Stimulated activated effector memory CD8-positive, alpha-beta T cell treated with anti-CD3 and anti-CD28 coated beads, Interleukin-12 subunit alpha, Interleukin-12 subunit beta, amount 100 ng/mL, for 72 hours (primary cell): Measurements from ENCODE around the gene SCARB1.

ENCODE experiments used
- ATAC-seq: fragments of 150-1000 bp; cut with Tn5 transposase; 2 replicates; pipeline ENCODE4 v1.10.0; 2021
- DNase-seq, 2 donors: peaks; one replicate each; pipeline ENCODE4 v3.0.0; 2021 to 2022; ENCODE audit warnings: low spot score in 2 of 2
- H3K27ac Mint-ChIP-seq: one replicate; pipeline ENCODE4 v1.8.0; 2022; ENCODE audit warnings: mild to moderate bottlenecking, mixed read lengths
- H3K36me3 Mint-ChIP-seq: one replicate; pipeline ENCODE4 v1.8.0; 2022; ENCODE audit warnings: mild to moderate bottlenecking, mixed read lengths
- H3K4me1 Mint-ChIP-seq: one replicate; pipeline ENCODE4 v1.8.0; 2022; ENCODE audit warnings: mixed read lengths
- H3K4me3 Mint-ChIP-seq: one replicate; pipeline ENCODE4 v1.8.0; 2022; ENCODE audit warnings: mild to moderate bottlenecking, mixed read lengths
- H3K9me3 Mint-ChIP-seq: one replicate; pipeline ENCODE4 v1.8.0; 2022; ENCODE audit warnings: mixed read lengths

The SCARB1 gene

DNA sequence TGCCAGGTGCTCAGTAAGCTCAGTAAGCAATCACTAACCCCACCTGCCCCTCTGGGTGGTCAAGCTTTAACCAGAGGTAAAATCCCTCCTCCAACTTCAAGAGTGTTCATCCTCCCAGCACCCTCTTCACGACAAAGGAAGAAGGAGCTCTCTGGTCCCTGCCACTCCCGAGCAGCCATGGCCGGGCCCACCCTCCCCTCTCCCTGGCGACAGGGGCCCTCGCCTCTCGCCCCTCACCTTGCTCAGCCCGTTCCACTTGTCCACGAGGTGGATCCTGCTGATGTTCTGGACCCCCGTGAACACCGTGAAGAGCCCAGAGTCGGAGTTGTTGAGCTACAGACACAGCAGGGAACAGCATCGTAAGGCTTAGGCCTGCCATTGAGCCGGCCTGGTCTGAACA, 52.0 kb downstream of the SCARB1 start:
- Mint-ChIP-seq H3K9me3 (no peaks in the 10 kb centered on the region), H3K4me3 (no peak overlapping the region), H3K36me3 (no peaks in the 10 kb centered on the region), H3K27ac (no peak overlapping the region), H3K4me1 (no peaks in the 10 kb centered on the region)
- ATAC-seq (no peak), DNase-seq (no peak)

DNA sequence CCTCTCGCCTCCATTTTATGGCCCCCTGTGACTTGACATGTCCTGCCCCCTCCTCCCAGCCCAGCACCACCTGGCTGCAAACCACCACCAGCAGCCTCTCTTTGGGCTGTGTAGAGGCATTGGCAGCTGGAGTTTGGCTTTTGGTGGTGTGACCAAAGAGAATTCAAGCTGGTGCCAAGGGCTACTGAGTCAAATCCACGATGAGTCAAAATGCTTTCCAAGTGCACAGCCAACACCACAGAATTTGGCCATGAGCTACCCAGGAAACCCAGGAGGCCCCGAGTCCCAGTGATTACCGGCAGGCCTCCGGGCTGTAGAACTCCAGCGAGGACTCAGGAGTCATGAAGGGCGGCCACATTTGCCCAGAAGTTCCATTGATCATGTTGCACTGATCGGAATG, 53.8 kb downstream of the SCARB1 start:
- no peak for DNase-seq
- no peak for ATAC-seq
- no peaks in the 10 kb centered on the region for H3K4me1 Mint-ChIP-seq
- H3K4me3 Mint-ChIP-seq = no peak overlapping the region
- H3K27ac Mint-ChIP-seq = no peak overlapping the region
- H3K9me3 Mint-ChIP-seq = no peaks in the 10 kb centered on the region
- H3K36me3 Mint-ChIP-seq = no peaks in the 10 kb centered on the region

DNA sequence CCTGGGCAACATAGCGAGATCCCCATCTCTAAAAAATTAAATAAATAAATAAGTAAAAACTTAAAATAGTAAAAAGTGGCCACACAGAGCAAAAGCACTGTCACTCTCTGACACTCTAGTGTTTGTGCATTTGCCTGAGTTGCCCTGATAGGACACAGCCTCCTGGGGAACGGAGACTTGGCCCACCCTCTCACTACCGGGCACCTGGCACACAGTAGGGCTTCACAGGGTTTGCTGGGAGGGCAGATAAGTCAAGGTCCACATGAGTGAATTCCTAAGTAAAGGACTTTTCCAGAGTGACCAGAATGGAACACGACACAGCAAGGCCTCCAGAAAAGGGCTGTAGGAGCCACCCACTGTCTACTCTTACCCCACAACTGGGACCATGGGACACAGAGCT, 54.3 kb downstream of the SCARB1 start:
- ATAC-seq (no peak), DNase-seq (no peak)
- H3K9me3 Mint-ChIP-seq = no peaks in the 10 kb centered on the region
- H3K4me1 Mint-ChIP-seq = no peaks in the 10 kb centered on the region
- no peak overlapping the region for H3K27ac Mint-ChIP-seq
- no peaks in the 10 kb centered on the region for H3K36me3 Mint-ChIP-seq
- H3K4me3 Mint-ChIP-seq = no peak overlapping the region

DNA sequence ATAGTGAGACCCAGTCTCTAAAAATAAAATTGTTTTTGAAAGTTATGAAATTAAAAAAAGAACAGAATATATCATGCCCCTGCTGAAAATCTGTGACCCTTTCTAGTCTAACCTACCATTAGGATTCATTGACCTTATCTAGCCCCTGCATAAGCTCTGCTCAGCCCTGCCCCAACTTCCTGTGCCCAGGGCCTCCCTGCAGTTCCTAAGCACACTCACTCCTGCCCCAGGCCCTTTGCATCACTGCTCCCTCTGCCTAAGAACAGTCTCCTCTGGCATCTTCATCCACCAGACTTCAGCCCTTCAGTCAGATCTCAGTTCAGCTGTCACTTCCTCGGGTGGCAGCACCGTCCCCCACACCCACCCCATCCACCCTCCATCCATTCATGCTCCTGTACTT, 55.4 kb downstream of the SCARB1 start:
- Mint-ChIP-seq H3K4me3 (no peak overlapping the region), H3K27ac (no peak overlapping the region), H3K36me3 (no peaks in the 10 kb centered on the region), H3K9me3 (no peaks in the 10 kb centered on the region), H3K4me1 (no peaks in the 10 kb centered on the region)
- DNase-seq = no peak
- no peak for ATAC-seq

DNA sequence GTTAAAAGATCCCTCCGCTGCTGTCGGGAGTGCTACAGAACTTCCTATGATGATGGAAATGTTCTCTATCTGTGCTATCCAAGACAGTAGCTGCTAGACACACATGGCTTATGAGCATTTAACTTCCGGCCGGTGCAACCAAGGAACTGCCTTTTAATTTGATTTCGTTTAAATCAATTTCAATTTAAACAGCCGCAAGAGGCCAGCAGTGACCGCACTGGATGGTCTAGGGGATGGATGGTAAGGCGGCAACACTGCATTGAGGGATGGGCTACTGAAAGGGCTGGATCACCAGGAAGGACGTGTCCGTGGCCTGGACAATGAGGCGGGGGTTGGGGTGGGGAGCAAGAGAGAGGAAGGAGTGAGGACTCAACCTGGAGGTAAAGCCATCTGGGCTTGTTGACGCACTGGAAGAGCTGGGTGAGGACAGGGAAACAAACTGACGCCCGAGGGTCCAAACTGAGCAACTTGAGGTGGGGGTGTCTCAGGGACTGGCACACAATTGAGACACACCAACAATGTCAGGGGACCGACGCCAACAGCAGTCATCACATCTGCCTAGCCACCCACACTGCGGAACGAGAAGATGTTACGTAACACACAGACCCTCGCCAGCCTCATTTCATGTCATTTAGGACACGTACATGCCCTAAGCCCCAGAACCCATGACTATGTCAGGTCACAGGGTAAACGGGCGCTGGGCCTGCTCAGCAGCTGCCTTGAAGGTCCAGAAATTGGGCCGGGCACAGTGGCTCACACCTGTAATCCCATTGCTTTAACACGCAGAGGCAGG, 57.6 kb downstream of the SCARB1 start:
- Mint-ChIP-seq H3K4me1 (no peaks in the 10 kb centered on the region), H3K36me3 (no peaks in the 10 kb centered on the region), H3K27ac (no peak overlapping the region), H3K9me3 (no peaks in the 10 kb centered on the region), H3K4me3 (no peak overlapping the region)
- DNase-seq (no peak), ATAC-seq (no peak)

DNA sequence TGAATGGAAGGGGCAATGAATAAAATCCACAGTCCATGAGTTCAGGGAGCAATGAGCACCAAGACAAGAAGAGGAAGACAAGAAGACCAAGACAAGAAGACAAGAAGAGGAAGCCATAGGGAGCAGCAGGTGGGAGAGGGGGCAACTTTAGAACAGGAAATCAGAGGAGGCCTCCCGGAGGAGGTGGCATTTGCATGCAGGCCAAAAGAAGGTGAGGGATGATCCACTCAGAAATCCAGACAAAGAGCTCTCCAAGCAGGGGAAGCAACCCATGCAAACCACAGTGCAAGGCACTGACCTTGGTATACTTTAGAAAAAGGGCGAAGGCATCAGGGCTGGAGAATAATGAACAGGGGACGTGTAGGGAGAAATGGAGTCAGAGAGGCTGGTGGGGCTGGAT, 58.6 kb downstream of the SCARB1 start:
- Mint-ChIP-seq H3K27ac (no peak overlapping the region), H3K36me3 (no peaks in the 10 kb centered on the region), H3K4me1 (no peaks in the 10 kb centered on the region), H3K9me3 (no peaks in the 10 kb centered on the region), H3K4me3 (no peak overlapping the region)
- DNase-seq (no peak), ATAC-seq (no peak)

DNA sequence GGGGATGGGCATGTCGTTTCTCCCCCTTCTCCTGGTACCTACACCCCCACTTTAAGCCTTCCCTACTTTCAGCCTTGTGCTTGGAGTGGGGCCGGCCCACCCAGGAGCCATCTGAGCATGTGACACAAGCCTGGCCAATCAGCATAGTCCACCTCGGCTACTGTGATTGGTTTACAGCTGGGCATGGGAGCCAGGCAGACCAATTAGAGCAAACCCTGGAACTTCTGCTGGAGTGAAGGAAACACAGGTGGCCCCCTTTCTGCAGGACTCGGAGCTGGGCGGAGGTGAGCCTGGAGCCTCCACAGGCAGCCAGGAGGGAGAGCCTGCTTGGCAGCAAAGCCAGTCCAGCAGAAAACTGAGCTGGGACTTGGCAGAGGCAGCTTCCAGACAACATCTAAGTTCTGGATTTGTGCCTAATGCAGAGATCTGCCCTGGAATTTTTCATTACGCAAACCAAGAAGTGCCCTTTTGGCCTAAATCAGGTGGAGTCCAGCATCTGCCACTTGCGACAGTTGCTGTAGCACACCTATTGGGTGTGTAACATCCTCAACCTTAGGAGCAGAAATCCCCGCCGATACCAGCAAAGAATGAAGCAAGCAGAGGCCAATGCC, 59.5 kb downstream of the SCARB1 start:
- ATAC-seq (no peak), DNase-seq (no peak)
- H3K27ac Mint-ChIP-seq = no peak overlapping the region
- no peaks in the 10 kb centered on the region for H3K4me1 Mint-ChIP-seq
- H3K36me3 Mint-ChIP-seq = no peaks in the 10 kb centered on the region
- H3K4me3 Mint-ChIP-seq = no peak overlapping the region
- H3K9me3 Mint-ChIP-seq = no peaks in the 10 kb centered on the region

DNA sequence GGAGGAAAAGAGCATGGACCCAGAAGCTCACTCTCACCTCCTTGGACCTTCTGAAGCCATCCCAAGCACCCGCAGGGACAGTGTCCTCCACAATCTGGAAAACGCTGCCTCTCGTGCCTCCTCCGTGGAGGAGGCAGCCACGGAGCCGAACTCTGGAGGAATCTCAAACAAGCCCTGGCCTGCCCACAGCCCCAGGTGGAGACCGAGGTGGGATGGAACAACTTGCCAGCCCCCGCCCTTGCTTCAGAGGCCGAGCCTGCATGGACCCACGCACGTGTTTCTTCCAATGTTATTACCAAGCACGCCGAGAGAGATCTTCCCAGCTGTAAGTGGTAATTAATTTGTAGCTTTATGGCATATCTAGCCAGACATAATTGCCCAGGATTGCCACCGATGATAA, 61.3 kb downstream of the SCARB1 start:
- no peaks in the 10 kb centered on the region for H3K9me3 Mint-ChIP-seq
- no peak for ATAC-seq
- H3K36me3 Mint-ChIP-seq = peaks cover 12% of the 10 kb centered on the region
- DNase-seq = no peak
- H3K4me3 Mint-ChIP-seq = no peak overlapping the region
- no peaks in the 10 kb centered on the region for H3K4me1 Mint-ChIP-seq
- H3K27ac Mint-ChIP-seq = no peak overlapping the region

DNA sequence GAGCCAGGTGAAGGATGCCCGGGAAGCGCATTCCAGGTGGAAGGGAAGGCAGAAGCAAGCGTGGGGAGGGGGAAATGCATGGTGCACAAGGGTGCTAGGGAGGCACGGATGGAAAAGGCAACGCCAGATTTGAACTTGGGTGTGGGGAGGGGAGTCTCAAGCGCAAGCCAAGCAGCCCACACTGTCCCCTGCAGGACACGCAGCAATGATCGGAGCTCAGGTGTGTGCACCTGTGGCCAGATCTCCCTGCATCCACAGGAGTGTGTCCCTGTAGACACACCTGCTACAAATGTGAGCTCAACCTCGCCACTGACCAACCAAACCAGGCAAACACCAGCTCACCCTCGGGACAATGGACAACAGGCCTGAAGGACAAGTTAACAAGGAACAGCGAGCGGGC, 63.2 kb downstream of the SCARB1 start:
- Mint-ChIP-seq H3K9me3 (no peaks in the 10 kb centered on the region), H3K4me3 (no peak overlapping the region), H3K4me1 (peaks cover 13% of the 10 kb centered on the region), H3K36me3 (peaks cover 13% of the 10 kb centered on the region), H3K27ac (peak overlapping the region; percentile 43)
- ATAC-seq (no peak), DNase-seq (no peak)

DNA sequence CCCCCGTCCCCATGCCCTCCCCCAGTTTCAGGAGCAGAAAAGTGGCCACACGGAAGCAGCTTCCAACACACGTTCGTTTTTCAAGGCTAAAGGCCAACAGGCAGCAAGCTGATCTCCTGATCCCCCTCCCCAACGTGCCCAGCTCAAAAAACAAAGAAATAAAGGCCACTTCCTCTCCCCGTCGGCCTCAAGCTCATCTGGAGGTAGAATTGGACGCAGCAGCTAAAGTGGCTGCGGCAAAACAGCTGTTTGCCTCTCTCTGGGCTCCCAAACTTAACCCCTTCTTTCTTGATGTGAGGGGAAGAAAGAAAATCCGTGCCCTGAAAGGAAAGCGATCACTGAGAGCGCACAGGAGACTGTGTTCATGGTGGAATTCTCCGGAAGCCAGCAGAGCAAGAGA, 66.3 kb downstream of the SCARB1 start:
- no peak for DNase-seq
- Mint-ChIP-seq H3K36me3 (peaks cover 13% of the 10 kb centered on the region), H3K4me1 (peaks cover 19% of the 10 kb centered on the region), H3K4me3 (no peak overlapping the region), H3K9me3 (no peaks in the 10 kb centered on the region), H3K27ac (no peak overlapping the region)
- no peak for ATAC-seq

DNA sequence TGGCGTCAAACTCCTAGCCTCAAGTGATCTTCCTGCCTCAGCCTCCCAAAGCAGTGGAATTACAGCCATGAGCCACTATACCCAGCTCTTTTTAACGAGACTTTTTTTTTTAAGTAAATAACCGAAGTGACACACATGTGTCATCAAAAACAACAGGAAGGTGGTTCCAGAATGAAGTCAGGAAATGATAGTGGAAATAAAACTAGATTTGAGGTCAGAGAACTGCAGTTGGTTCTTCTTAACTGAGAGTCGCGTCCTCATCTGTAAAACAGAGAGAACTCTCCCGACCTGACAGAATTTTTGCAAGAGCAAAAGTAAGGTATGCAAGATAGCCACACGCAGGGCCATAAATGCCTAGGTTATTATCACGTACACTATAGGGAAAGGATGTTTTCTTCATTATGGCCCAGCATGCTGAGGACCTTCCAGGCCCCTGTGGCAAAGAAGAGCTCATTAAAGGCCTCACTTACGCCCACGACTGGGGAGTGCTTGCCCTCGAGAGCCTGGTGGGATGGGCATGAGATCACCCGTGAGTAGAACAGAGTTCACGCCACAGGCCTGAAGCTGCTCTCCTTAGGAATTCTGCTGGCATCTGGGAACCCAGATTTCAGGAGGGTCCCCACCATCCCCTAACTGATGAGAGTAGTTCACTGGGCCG, 67.2 kb downstream of the SCARB1 start:
- peak; percentile 78 for ATAC-seq

DNA sequence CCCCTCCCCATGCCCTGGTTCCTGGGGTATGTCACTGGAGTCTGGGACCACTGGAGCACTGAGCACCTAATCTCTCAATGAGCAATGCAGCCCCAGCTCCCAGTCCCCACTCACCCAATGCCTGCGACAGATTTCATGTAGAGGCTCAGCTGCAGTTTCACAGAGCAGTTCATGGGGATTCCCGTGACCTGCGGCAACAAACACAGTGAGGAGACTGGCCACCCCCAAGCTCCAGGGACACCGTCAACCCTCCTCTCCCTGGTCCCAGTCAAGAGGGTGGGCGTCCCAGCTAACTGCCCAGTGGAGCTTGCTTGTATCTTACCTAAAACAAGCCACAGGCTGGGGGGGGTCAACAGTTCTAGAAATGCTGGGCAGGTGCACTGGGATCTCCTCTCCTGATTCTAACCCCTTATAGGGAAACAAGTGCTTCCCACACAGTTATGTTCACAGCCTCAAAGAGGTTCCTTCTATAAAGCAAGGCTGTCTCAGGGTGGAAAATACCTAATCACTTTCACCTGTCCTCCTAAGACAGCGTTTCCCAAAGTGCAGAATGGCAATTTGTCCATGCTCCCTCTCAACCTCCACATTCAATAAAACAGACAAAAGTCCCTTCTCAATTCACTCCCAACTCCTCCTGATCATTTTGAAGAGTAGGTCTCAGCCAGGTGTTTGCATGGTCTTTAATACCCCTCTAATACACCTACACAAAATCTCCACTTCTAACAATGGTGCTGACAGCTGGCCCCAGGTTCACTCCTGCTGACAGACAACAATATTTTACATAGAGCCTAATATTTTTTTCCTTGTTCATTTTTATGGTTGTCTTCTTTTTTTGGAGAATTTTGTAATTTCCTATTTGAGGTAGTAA, 68.3 kb downstream of the SCARB1 start:
- peaks cover 19% of the 10 kb centered on the region for H3K4me1 Mint-ChIP-seq
- peaks cover 13% of the 10 kb centered on the region for H3K36me3 Mint-ChIP-seq

More for the DNA sequence above, 67.2 kb downstream of the SCARB1 start:
- Mint-ChIP-seq H3K9me3 (no peaks in the 10 kb centered on the region), H3K4me1 (peaks cover 19% of the 10 kb centered on the region), H3K36me3 (peaks cover 13% of the 10 kb centered on the region), H3K4me3 (no peak overlapping the region), H3K27ac (no peak overlapping the region)
- no peak for DNase-seq

DNA sequence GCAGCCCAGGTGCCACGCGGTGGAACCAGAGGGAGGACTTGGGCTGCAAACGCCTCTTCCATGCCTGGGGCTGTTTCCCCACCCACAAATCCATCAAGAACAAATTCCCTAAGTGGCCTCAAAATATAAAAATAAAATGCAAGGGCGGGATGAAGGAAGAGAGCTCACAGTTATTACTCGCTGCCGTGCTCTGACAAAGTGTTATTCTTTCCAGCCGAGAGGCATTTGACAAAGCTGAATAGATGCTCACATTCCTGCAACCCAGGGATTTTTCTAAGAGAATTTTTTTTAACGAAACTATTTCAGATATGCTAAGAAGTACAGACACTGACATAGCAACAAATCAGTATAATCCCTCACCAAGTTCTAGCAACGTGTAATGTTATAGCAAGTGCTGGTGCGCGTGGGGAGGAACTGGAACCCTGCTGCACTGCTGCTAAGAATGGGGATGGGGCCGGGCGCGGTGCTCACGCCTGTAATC, 70.7 kb downstream of the SCARB1 start:
- peaks cover 19% of the 10 kb centered on the region for H3K4me1 Mint-ChIP-seq
- no peak for ATAC-seq

More for the DNA sequence above, 68.3 kb downstream of the SCARB1 start:
- ATAC-seq (no peak), DNase-seq (no peak)
- H3K9me3 Mint-ChIP-seq = no peaks in the 10 kb centered on the region
- H3K27ac Mint-ChIP-seq = no peak overlapping the region
- no peak overlapping the region for H3K4me3 Mint-ChIP-seq

DNA sequence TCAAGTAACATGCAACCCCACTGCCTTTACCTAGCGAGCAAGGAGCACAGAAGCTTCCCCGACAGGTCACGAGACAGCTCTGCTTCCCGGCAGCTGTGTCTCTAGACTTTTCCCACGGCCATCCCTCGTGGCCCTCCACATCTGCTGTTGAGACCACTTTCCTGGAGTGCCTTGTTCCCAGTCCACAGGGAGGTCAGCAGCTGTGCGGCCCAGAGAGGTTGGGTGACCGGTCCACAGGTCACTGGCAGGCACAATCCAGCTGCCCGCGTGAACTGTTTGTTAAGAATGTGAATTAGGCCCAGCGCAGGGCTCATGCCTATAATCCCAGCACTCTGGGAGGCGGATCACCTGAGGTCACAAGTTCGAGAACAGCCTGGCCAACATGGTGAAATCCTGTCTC, 71.5 kb downstream of the SCARB1 start:
- DNase-seq (no peak), ATAC-seq (no peak)
- no peak overlapping the region for H3K4me3 Mint-ChIP-seq
- no peak overlapping the region for H3K27ac Mint-ChIP-seq
- H3K36me3 Mint-ChIP-seq = no peaks in the 10 kb centered on the region
- H3K4me1 Mint-ChIP-seq = peaks cover 19% of the 10 kb centered on the region
- no peaks in the 10 kb centered on the region for H3K9me3 Mint-ChIP-seq

More for the DNA sequence above, 70.7 kb downstream of the SCARB1 start:
- H3K27ac Mint-ChIP-seq = no peak overlapping the region
- no peak overlapping the region for H3K4me3 Mint-ChIP-seq
- H3K9me3 Mint-ChIP-seq = no peaks in the 10 kb centered on the region
- H3K36me3 Mint-ChIP-seq = peaks cover 7% of the 10 kb centered on the region
- no peak for DNase-seq
